HG03432 (cell line): Measurements from ENCODE around the gene NABP2.
"Not testable (repeated sequence)": the region's sequence is repeated elsewhere in the genome, so short reads cannot be mapped to it uniquely, and the experiment has no call there.

Experiments used
- ATAC-seq: cut with Tn5 transposase; IDR thresholded peaks from one replicate; pipeline ENCODE4 v1.9.1; 2021; ENCODE audit warnings: mild to moderate bottlenecking, moderate library complexity; ENCODE audit not compliant: unreplicated experiment

Gene NABP2

DNA sequence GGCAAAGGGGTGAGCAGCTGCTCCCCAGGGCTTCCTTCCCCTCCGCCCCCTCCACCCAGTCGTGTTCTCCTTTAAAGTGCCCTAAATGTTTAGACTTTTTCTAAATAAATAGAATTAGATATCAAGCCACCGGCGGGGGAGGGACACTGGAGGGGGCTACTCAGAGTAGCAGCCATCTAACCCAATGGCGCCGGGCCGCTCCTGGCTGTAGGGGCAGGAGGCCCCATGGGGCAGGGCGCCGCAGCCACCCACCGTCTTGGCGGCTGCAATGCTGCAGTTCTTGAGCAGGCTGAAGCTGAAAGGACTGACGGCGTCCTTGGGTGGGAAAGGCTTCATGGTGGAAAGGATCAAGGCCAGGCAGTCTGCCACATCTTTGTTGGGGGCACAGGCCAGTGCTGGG is 18.8 kb downstream of the NABP2 start:
- ATAC-seq, result no peak

DNA sequence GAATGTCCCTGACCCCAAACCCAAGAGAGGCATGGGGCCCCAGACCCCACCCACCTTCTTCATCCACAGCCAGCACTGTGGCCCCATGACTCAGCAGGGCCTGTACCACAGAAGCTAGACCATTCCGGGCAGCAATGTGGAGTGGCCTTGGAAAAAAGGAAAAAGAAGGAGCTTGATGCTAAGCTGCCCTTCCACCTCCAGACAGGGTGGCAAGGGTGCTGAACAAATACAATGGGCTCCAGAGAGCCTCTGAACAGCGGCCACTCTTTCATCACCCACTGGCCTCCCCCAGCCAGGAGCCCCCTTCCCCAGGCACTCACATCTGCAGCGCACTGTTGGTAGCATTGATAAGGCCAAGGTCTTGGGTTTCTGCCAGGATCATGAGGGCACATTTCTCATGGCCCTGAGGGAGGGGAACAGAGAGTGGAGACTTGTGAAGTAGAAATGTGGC is 19.6 kb downstream of the NABP2 start:
- ATAC-seq, result no peak

DNA sequence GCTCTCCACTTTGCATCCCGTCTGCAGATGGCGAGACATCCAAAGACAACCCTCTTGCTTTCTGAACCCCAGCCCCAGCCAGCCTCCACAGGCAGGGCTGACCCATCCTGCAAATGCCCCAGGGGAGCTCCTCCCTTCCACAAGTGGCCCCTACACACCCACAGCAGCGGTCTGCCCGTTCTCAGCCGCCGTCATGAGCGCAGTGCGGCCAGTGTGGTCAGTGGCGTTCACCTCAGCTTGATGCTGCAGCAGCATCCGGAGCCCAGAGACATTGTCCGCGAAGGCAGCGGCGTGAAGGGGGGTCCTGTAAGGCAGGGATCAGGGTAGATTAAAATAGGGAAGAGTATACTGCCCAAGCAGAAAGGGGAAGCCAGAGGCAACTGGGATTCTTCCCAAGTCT is 20.4 kb downstream of the NABP2 start:
- ATAC-seq, result no peak

DNA sequence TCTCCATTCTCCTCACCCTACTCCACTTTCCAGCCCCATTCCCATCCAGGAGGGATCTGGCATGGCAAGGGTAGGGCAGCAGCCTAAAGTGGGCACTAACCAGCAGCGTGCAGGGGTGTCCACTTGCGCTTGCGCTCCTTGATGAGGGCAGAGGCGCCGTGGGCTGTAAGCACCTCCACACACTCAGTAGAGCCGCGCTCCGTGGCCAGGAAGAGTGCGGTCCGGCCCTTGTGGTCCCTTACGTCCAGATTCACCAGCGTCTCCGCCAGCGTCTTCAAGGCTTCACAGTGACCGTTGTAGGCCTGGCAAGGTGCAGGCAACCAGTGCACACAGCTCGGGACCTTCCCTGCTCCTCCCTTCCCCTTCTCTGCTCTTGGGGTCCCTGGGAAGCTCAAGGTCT is 23.8 kb downstream of the NABP2 start:
- no peak for ATAC-seq

DNA sequence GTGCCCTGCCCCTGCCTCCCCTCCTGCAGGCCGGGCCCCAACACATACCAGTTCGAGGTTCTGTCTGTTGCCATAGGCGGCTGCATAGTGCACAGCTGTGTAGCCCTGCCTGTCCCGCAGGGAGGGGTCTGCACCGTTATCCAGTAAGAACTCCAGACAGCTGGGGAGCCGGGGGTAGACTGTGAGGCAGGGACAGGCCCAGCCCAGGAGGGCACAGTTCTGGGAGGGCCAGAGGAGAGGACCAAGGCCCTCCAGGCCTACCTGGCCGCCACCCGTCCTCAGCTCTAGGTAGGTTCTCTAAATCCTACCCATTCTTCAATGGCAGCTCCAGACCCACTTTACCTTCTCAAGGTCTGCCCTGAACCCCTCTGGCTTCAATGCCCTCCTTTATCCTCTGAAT is 24.6 kb downstream of the NABP2 start:
- no peak for ATAC-seq

DNA sequence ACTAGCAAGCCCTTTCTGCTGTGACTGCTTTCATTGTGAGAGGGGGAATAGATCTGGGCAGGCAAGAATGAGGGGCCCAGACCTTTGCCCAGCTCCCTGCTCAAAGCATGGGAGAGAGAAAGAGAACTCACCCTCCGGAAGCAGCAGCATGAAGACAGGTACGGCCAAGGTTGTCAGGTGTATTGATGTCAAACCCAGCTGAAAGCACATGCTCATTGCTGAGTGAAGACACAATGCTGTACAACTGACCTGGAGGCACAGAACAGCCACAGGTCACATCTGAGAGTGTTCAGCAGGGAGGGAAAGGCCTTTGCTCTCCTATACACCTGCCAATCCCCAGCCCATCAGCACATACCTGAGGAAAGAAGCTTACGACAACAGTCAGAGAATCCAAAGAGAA is 28.5 kb downstream of the NABP2 start:
- no peak for ATAC-seq

DNA sequence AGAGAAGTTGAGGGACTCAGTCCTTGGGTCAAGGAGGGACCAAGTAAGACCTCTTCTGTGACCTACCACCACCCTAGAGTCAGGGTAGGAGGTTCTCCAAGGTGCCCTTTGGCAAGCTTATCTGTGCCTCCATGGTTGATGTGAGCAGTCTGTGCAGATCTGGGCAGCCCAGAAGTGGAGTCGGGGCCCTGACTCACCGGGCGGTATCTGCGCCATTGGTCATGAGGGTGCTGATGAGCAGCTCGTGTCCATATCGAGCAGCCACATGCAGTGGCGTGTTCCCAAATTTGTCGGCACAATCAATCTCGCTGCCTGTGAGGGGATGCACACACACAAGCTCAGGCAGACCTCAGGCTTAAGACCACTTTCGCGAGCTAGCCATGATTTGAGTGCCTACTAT is 28.9 kb downstream of the NABP2 start:
- ATAC-seq, result no peak

DNA sequence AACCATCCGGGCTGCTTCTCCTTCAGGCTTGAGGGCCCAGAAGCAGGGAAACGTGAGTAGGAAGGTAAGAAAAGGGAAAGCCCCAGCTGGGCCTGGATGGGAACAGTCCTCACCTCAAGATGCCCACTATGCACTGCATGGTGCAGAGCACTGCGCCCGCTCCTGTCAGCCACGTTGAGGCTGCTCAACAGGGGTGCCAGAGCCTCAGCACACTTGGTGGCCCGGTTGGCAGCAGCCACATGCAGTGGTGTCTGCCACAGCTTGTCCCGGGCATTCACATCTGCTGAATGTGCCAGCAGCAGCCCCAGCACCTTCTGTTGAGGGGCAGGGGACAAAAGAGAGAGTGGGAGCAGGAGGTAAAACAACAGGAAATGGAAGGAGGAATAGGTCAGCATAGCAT is 31.5 kb downstream of the NABP2 start:
- no peak for ATAC-seq

DNA sequence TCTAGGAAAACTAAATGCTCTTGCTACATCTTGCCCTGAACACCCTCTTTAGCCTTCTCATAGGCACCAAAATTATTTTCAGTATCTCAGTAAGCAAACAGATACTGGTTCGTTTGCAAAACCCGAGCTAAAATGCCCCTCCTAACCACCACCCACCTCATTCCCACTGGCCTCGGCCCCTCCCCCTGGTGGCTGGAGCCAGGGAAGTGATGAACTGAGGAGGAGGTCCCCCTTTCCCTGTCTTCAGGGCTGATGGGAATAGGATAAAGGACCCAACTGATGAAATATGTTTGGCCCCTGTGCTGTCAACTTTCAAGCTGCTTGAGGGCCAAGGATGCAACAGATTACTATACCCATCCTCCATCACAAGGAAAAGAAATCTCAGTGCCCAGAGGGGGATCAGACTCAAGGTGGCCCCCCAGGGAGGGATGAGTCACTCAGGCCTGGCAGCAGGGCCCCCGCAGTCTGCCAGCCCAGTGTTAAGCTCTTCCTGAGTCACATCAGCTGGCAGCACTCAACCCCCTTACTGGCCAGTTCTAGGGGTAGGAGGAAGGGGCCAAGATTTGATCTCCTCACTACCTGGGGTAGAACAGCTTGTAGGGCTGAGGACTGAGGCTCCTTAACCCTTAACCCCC is 32.3 kb downstream of the NABP2 start:
- no peak for ATAC-seq

DNA sequence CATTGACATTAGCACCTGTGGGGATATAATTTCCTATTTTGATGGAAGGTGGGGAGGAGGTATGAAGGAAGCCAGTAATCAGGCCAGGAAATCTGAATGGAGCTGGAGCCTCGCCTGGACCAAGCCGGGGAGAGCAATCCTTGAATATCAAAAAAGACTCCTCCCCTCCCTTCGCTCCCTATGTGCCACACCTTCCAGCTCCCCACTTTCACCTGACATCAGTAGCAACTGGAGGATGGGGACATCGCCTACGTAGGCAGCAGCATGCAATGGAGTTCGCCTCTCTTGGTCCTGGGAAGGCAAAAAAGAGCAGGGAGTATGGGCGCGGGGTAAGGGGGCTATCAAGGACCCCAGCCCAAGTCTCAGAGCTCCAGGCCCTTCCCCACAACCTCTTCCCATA is 32.9 kb downstream of the NABP2 start:
- no peak for ATAC-seq

DNA sequence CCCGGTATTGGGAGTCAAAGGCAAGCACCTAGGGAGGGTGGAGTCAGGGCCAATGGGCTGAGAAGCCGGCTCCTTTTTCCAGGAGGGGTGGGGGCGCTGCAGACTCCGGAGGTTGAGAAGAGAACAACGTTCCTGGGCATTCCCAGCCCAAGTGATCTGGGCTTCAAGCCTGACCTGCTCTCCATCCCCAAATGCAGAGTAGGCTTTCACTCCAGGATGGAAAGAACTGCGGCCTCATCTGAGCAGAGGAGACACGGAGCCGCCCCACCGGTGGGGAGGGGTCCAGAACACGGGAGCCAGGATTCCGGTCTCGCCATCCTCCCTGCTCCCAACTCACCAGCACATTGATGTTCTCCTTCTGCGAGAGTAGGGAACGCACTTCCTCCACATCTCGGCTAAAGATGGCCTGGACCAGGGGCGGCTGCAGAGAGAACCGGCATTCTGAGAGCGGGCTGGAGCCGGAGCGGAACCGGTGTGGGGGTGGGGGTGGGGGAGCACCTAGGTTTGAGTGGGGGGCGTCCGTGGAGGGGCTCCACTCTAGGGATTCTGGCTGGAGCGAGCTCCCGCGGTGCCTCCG is 33.4 kb downstream of the NABP2 start:
- ATAC-seq, result peak; percentile 20

DNA sequence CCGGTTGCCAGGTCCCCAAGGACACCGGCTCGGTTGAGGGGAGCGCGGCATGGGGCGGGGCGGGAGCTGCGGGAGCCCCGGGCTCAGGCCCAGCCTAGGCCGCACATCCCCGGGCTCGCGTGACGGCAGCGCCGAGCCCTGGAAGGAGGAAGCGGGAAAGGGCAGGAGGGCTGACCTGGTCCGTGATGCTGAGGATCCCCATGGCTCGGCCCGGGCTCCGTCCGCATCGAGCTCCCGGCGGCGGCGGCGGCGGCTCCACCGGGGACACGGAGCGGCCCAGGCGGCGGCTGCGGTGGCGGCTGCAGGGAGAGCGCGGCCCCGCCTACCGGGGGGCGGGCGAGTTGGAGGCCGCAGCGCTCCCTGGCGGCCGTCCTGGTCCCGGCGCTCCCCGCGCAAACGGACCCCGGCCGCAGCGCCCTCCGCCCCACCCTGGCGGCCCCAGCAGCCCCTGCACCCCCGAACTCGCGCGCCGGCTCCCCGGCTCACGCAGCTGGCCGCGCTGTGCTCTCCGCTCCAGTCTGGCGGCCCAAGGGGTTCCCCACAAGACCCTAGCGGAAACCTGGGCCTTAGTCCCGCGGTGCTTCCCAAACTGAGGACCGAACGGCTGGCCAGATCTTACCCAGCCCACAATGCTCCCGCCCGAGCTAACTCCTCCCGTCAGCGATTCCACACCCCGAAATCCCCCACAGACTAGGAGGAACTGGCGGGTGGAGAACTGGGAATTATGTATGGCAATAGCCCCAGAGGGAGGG is 34.1 kb downstream of the NABP2 start, which contains the start of gene ANKRD52:
Gene ANKRD52 (minus strand): TSS at position 317 of the 752 bp plus-strand sequence. CDS start 115 bp downstream, at position 202.
- ATAC-seq, result peak; percentile 92

DNA sequence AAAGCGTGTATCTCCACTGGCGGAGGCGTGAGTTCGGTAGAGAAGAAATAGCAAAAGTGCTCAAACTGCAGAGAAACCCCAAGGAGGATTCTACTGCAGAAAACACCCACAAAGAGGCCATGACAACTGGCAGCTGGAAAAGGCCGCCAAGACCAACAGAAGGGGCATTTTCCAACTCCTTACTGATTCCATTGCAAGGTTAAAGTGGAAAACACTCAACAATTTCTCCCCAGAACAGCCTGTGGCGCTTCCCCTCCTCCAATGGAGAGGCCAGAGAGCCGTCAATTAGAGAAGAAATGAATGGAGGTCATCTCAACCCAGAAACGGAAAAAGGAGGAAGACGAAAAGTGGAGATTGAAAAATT is 34.7 kb downstream of the NABP2 start:
- ATAC-seq, result no peak

DNA sequence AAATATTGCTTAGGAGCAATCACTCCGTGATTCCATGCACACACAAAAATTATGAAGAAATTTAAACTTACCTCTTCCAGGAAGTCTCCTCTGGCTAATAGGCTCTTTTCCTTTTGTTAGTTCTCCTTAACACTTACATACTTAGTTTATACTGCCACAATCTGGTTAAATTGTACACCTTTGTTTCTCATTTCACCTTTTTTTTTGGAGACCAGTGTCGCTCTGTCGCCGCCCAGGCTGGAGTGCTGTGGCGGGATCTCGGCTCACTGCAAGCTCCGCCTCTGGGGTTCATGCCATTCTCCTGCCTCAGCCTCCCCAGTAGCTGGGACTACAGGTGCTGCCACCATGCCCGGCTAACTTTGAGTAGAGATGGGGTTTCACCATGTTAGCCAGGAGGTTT is 36.2 kb downstream of the NABP2 start:
- ATAC-seq, result no peak

DNA sequence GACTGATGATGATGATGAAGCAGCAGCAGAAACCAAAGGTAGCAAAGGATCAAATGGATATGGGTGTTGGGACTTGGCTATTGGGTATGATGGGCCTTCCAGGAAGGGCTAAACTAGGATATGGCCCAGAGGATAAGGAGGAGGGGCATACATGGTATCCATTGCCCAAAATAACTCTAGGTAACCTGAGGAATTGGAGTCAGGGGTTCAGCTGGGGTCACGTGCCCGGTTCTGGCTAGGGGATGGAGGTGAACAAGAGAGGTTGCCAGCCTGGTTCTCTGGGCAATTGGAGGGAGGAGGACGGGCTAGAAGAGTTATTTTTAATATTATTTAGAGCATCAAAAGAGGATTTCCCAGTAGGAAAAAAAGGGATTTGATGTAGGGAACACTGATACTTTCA is 36.8 kb downstream of the NABP2 start:
- ATAC-seq, result no peak

DNA sequence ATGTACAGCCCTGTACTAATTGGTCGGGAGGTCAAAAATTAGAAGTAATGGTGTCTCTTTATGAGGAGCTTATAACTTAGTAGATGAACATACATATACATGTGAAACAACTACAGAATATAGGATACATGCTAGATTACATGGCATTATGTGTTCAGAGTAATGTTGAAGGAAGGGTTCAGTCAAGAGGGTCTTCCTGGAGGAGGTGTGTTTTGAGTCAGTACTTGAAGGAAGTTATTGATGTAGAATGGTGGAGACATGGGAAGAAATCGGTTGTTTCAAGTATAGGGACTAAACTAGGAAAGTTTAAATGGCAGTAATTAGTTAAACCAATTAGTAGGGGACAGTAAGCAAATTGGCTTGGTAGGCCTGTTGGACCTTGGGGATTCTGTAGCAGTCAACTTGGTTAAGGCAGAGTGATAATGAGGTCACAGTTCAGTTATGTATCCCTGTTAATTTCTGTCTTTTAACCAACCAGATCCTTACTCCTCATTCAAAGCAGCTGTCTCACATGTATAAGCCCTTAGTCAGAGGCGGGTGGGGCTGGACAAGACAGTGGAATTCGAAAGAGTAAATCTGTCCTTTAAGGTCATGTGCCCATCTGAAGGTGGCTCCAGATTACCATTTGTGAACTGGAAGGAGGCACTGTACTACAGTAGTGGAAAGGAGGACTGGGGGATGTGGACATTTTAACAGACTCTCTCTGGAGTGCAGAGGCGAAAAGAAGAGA is 37.5 kb downstream of the NABP2 start:
- no peak for ATAC-seq

DNA sequence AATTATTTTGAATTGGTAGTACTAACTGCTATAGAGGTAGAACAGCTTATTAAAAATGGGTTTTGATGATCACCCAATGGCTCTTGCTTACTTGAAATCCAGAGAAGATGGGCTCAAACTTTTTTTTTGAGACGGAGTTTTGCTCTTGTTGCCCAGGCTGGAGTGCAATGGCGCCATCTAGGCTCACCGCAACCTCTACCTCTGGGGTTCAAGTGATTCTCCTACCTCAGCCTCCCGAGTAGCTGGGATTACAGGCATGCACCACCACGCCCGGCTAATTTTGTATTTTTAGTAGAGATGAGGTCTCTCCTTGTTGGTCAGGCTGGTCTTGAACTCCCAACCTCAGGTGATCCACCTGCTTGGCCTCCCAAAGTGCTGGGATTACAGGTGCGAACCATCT is 38.8 kb downstream of the NABP2 start:
- ATAC-seq, result not testable (repeated sequence)

DNA sequence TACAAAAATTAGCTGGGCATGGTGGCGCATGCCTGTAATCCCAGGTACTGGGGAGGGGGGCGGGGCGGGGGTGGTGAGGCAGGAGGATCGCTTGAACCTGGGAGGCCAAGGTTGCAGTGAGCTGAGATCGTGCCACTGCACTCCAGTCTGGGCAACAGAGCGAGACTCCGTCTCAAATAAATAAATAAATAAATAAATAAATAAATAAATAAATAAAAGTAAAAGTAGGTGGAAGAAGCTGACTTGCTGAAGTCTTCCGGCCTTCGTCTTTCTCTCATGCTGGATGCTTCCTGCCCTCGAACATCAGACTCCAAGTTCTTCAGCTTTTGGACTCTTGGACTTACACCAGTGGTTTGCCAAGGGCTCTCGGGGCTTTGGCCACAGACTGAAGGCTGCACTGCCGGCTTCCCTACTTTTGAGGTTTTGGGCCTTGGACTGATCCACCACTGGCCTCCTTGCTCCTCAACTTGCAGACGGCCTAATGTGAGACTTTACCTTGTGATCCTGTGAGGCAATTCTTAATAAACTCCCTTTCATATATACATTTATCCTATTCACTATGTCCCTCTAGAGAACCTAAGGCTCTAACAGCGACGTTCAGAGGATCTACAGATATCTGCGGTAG is 42.0 kb downstream of the NABP2 start:
- ATAC-seq, result not testable (repeated sequence)

DNA sequence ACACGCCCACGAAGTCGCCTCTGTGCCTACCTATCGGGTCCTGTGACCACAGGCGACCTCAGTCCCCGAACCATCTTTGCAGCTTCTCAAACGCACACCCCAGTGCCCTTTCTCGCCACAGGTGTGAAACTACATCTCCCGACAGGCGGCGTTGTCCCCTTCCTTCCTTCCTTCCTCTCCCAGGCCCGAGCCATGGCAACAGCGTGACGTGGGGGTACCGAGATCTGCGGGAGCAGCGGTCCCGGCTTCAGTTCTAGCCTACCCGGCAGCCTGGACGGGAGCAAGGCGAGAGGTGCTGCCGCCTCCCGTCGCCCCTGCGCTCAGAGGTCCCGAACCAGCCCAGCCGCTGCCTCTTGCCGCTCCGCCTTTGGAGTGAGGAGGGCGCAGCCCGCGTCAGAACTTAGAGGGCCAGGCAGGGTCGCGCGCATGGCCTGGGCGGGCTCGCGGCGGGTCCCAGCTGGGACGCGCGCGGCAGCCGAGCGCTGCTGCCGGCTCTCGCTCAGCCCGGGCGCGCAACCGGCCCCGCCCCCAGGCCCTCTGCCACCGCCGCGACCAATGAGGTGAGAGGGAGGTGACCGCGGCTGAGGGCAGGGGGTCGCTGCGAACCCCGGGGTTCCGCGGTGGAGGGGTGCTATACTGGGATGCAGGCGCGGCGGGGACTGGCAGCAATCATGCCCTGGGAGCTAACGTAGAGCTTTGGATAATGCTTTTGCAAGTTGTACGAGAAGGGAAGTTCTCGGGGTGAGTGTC is 42.7 kb downstream of the NABP2 start, which contains the start of gene COQ10A:
Gene COQ10A (plus strand): TSS at position 250 of the 750 bp plus-strand sequence. CDS start 177 bp downstream, at position 427.
- ATAC-seq, result peak; percentile 92

DNA sequence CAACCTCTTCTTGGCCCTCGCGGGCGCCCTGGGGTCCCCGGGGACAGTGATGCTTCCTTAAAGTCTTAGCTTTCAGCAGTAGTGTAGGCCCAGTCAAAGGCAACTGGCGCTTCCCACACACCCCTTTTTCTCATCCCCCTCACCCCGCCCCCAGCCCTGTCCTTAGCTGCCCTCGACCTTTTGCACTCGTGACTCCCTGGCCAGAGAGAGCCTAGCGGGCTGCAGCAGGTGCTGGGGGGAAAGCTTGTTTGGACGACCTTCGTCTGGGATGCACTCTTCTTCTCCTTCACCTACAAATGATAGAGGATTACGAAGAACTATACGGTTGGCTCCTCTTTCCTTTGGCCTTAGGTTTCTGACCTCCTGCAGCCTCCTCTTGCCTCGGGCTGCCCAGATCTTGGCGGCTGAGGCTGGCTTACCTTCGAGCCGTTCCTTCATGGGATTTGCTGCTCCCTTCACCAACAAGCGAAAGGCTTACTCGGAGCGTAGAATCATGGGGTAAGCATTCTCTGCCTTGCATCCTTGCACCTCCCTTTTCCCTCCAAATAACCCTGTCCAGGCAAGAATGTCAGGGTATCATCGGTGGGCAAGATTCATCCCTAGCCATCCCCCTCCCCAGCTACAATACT is 43.4 kb downstream of the NABP2 start:
- ATAC-seq, result peak; percentile 19
